Skeletal muscle tissue (tissue), 4 donors: ENCODE data around the gene TRIM45. TPM values are rescaled to one million over a fixed set of nuclear protein-coding genes. Genes with fewer than 3 reads are reported as not detected.
"Not testable (repeated sequence)": the region's sequence is repeated elsewhere in the genome, so short reads cannot be mapped to it uniquely, and the experiment has no call there.

ENCODE experiments used
- H3K27ac ChIP-seq: one replicate; pipeline ENCODE4 v1.7.0; 2013; ENCODE audit warnings: mild to moderate bottlenecking, low read depth, low read length, inconsistent platforms
- H3K27me3 ChIP-seq, 3 donors: one replicate each; pipeline ENCODE4 v1.7.0; 2013; ENCODE audit warnings: low read length in 3 of 3; ENCODE audit not compliant: control insufficient read depth in 3 of 3, insufficient read depth in 3 of 3
- H3K36me3 ChIP-seq, 3 donors: one replicate each; pipeline ENCODE4 v1.7.0; 2013; ENCODE audit warnings: low read length in 3 of 3; ENCODE audit not compliant: control insufficient read depth in 3 of 3, insufficient read depth in 3 of 3
- H3K4me1 ChIP-seq, 3 donors: one replicate each; pipeline ENCODE4 v1.7.0; 2013; ENCODE audit warnings: low read length in 3 of 3, mild to moderate bottlenecking in 3 of 3; ENCODE audit not compliant: control insufficient read depth in 3 of 3, insufficient read depth in 3 of 3
- H3K4me3 ChIP-seq, 3 donors: one replicate each; pipeline ENCODE4 v1.7.0; 2013; ENCODE audit warnings: low read length in 3 of 3
- H3K9ac ChIP-seq, 3 donors: one replicate each; pipeline ENCODE4 v1.7.0; 2013; ENCODE audit warnings: low read length in 3 of 3, mild to moderate bottlenecking in 3 of 3, moderate library complexity in 2 of 3, low read depth in 1 of 3
- H3K9me3 ChIP-seq, 3 donors: one replicate each; pipeline ENCODE4 v1.7.0; 2013; ENCODE audit warnings: low read length in 3 of 3; ENCODE audit not compliant: control insufficient read depth in 3 of 3
- total RNA-seq: library from RNA; depleted of rRNA; stranded (reverse); fragments of >200 nt; gene quantifications from one replicate; pipeline ENCODE4 v1.2.3, GENCODE V29; 2014
- donor health status: Osteomylitis.

Gene TRIM45
- total RNA-seq, 1 donor from 2014 or later, result 7.3 TPM

DNA sequence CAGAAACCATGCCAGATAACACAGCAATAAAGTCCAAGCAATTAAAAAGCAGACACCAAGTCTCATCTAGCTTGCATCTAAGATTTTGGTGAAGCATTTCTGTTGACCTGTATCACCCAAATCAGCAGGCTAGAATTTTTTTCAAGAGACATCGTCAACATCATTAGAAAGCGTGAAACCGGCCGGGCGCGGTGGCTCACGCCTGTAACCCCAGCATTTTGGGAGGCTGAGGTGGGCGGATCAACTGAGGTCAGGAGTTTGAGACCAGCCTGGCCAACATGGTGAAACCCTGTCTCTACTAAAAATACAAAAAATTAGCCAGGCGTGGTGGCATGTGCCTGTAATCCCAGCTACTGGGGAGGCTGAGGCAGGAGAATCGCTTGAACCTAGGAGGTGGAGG lies 2.4 kb downstream of the TRIM45 start:
- H3K27ac ChIP-seq, H3K4me3 ChIP-seq, H3K9me3 ChIP-seq, H3K27me3 ChIP-seq, H3K9ac ChIP-seq: not testable (repeated sequence)
- peaks cover 41 to 62% (median 56%) of the 10 kb centered on the region in 3 donors for H3K4me1 ChIP-seq
- H3K36me3 ChIP-seq, result peaks cover 11 to 22% (median 18%) of the 10 kb centered on the region in 3 donors

DNA sequence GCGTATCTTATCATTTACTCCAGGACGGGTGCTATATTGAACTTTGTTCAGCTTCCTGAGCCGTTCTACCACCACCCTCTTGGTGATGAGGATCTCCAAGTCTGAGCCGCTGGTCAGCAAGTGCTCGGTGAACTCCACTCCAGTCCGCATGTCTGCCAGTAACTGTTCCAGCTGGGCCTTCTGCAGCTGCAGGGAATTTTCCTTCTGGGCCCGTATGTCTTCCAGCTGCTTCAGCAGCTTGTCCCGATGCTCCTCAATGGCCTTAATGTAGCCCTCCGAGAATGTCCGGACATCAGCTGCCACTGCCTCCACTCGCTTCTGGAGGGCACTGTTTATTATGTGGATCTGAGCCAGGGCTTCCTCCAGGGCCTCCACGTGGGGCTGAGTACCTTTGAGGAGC lies 3.4 kb downstream of the TRIM45 start:
- peaks cover 41 to 57% (median 51%) of the 10 kb centered on the region in 3 donors for H3K4me1 ChIP-seq
- no peaks in the 10 kb centered on the region for H3K9me3 ChIP-seq
- H3K27ac ChIP-seq, result peak overlapping the region; percentile 1
- H3K27me3 ChIP-seq, result no peaks in the 10 kb centered on the region
- peaks cover 19 to 28% (median 28%) of the 10 kb centered on the region in 3 donors for H3K36me3 ChIP-seq
- H3K4me3 ChIP-seq, result peak overlapping the region; percentile 52 to 64 (median 61)
- peak overlapping the region in 2 of 3 donors; percentile 3 to 55 for H3K9ac ChIP-seq

DNA sequence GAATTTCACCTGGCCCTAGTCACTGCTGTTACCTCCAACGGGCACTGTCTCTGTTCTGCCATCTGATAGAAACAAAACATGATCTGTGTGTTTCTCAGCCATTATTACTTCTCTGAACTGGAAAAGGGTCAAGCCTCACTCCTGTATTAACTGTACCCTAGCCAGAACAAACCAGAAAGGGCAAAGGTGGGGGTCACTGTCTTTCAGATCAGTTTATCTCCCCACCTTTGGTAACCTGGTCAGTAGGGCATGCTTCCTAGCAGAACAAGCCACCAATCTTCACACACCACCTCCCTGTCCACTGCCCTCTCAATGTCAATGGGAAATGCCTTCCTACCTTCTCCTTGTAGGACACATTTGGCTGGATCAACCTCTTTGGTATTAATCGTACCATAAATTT lies 3.9 kb downstream of the TRIM45 start:
- H3K9me3 ChIP-seq, result no peaks in the 10 kb centered on the region
- peaks cover 41 to 55% (median 49%) of the 10 kb centered on the region in 3 donors for H3K4me1 ChIP-seq
- H3K36me3 ChIP-seq, result peaks cover 23 to 32% (median 32%) of the 10 kb centered on the region in 3 donors
- H3K9ac ChIP-seq, result peak overlapping the region in 2 of 3 donors; percentile 36 to 55
- H3K27ac ChIP-seq, result peak overlapping the region; percentile 1
- H3K27me3 ChIP-seq, result no peaks in the 10 kb centered on the region
- peak overlapping the region; percentile 52 to 64 (median 61) for H3K4me3 ChIP-seq

DNA sequence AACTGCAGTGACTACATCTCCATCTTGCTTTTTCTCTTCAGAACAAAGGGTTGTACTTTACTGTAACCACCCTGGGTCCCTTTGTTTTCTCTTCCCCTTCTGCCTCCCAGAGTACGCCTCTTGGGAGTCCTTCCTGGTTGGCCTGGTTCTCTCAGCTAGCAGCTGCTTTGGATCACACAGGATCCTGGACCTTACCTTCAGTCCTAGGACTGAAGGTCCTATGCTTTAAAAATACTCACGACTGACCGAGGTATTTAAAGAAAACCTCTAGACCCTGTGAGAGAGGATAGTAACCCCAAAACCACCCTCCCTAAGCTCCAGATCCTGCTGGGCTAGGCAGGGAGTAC lies 4.8 kb downstream of the TRIM45 start:
- Histone ChIP-seq H3K36me3 (peaks cover 29 to 41% (median 40%) of the 10 kb centered on the region in 3 donors), H3K27me3 (no peaks in the 10 kb centered on the region), H3K9me3 (no peaks in the 10 kb centered on the region), H3K9ac (peak overlapping the region in 1 of 3 donors; percentile 47), H3K4me1 (peaks cover 36 to 46% (median 42%) of the 10 kb centered on the region in 3 donors), H3K4me3 (peak overlapping the region; percentile 9 to 64 (median 61)), H3K27ac (no peak overlapping the region)

DNA sequence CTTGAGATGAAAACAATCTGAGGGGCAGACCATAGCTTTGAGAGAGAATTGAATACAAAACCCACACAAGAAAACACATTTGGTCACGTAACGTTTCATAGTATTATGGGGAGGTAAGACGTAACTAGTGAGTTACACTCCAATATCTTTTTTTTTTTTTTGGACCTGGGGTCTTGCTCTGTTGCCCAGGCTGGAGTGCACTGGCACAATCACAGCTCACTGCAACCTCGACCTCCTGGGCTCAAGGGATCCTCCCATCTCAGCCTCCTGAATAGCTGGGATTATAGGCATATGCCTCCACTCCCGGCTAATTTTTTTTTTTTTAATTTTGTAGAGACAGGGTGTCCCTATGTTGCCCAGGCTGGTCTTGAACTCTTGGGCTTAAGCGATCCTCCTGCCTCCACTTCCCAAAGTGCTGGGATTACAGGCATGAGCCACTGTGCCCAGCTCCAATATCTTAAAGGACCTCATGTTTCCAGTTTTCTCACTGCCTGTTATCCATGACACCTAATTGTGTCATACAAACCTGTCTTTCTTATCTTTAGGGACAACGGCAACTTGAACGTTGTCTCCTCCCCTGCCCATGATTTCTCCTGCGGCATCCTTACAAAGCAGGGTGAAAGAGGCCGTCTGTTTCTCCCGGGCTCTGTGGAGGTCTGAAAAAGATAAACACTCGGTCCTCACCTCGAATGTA lies 5.3 kb downstream of the TRIM45 start:
- no peaks in the 10 kb centered on the region for H3K27me3 ChIP-seq
- no peak overlapping the region for H3K4me3 ChIP-seq
- no peak overlapping the region for H3K9ac ChIP-seq
- peaks cover 31 to 45% (median 41%) of the 10 kb centered on the region in 3 donors for H3K36me3 ChIP-seq
- H3K4me1 ChIP-seq, result peaks cover 35 to 46% (median 41%) of the 10 kb centered on the region in 3 donors
- H3K9me3 ChIP-seq, result no peaks in the 10 kb centered on the region
- no peak overlapping the region for H3K27ac ChIP-seq

DNA sequence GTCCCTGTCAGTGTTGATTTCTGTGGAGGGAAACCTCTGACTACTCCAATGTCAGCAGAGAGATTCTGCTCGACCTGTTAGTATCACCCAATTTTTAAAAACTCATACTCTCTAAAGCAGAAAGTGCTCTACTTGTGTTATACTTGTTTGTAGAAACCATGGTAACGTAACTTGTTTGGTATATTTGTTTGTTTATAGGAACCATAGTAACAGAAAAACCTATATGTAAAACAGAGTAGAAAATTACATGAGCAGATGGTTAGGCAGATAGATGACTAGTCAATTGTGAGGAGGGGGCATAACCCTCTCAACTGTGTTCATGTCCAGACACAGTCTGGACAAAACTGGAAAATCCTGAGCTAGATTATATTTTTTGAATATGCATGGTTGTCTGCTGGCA lies 6.7 kb downstream of the TRIM45 start:
- Histone ChIP-seq H3K27me3 (no peaks in the 10 kb centered on the region), H3K4me3 (no peak overlapping the region), H3K27ac (no peak overlapping the region), H3K9me3 (no peaks in the 10 kb centered on the region), H3K9ac (no peak overlapping the region), H3K36me3 (peaks cover 33 to 56% (median 51%) of the 10 kb centered on the region in 3 donors), H3K4me1 (peaks cover 23 to 32% (median 30%) of the 10 kb centered on the region in 3 donors)

DNA sequence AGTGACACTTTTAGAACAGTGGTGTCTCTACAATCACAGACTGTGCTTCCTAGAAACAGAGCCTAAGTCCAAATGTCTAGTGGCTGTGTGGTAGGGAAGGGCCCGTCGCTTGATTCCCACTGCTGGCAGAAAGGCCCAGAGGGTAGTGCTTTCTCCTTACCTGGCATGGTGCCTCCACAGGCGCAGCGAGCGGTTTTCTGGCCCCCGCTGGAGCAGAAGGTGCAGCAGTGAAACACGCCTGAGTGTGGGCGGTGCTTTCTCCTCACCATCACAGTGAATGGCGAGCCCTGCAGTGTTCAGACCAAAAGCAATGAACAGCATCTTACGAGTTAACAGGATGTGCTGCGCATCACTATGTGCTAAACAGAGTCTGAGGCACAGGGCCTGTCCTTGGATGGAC lies 8.3 kb downstream of the TRIM45 start:
- H3K36me3 ChIP-seq, result peaks cover 33 to 72% (median 62%) of the 10 kb centered on the region in 3 donors
- H3K27me3 ChIP-seq, result no peaks in the 10 kb centered on the region
- H3K4me3 ChIP-seq, result no peak overlapping the region
- H3K4me1 ChIP-seq, result peaks cover 14 to 22% (median 17%) of the 10 kb centered on the region in 3 donors
- no peak overlapping the region for H3K9ac ChIP-seq
- H3K27ac ChIP-seq, result no peak overlapping the region
- H3K9me3 ChIP-seq, result no peaks in the 10 kb centered on the region

DNA sequence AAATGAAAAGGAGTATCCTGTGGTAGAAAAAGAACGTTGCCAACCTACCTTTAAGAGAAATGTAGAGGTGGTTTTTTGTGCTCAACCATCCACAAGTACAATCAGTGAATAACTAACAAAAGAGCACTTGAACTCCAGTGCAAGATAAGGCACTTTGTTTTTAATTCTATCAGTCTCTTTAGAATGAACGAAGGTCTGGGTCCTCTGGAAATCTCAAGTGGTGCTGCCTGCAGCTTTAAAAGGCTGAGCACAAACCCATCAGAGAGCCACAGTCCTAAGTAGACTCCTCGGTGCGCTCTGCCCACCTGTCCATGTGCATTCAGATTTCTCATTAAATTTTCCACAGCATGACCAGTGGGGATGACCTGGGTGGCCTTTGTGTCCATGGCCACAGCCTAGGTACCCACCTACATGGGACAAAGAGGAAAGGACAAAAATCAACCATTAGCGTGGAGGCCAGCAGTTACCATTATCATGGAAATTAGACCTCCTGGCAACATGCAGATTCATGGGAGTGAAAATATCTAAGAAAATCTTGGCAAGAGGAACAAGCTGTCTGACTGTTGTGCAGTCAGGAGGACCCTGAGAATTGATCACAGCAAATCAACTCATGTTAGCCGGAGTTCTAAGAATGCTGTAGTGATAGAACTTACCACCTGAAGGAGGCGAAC lies 9.4 kb downstream of the TRIM45 start:
- H3K36me3 ChIP-seq, result peaks cover 33 to 74% (median 60%) of the 10 kb centered on the region in 3 donors
- no peak overlapping the region for H3K27ac ChIP-seq
- H3K9me3 ChIP-seq, result no peaks in the 10 kb centered on the region
- no peaks in the 10 kb centered on the region for H3K27me3 ChIP-seq
- no peak overlapping the region for H3K4me3 ChIP-seq
- H3K4me1 ChIP-seq, result peaks cover 7 to 12% (median 7%) of the 10 kb centered on the region in 3 donors
- no peak overlapping the region for H3K9ac ChIP-seq

DNA sequence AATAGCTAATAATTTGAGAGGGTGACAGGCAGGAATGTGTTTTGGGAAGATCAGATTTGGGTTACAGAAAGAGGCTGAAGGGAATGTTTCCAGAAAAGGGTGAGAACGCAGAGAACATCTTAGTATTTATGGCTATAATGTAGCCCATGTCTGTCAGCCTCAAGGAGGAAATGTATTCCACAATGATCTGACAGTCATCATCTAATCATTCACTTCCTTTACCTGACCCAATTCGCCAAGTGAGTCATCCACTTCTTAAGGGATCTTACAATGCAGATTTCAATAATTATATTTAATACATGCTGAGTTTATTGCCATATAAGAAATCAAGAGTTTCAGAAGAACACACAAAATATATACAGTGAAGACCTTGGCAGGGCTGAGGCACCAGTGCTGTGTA lies 10.8 kb downstream of the TRIM45 start:
- no peaks in the 10 kb centered on the region for H3K9me3 ChIP-seq
- peaks cover 0 to 3% (median 0%) of the 10 kb centered on the region in 3 donors for H3K4me1 ChIP-seq
- no peak overlapping the region for H3K27ac ChIP-seq
- no peaks in the 10 kb centered on the region for H3K27me3 ChIP-seq
- peaks cover 36 to 79% (median 62%) of the 10 kb centered on the region in 3 donors for H3K36me3 ChIP-seq
- no peak overlapping the region for H3K4me3 ChIP-seq
- no peak overlapping the region for H3K9ac ChIP-seq

DNA sequence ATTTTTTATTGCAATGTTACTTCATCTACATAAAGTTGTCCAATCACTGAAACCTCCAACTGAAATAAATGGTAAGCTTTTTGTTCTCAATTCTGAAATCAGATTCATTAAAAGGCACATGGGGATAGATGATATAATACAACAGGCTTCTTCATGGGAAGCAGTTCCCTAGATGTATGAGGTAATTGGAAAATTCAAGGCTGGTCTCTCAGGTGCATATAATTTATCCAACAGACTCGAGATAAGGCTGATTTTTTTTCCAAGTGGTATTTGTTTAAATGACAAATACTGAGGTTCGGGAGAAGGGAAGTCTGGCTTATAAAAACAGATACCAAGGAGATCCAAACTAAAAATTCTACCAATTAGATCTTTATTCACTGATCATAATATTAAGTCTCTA lies 14.2 kb downstream of the TRIM45 start:
- Histone ChIP-seq H3K27ac (no peak overlapping the region), H3K9me3 (no peaks in the 10 kb centered on the region), H3K27me3 (no peaks in the 10 kb centered on the region), H3K36me3 (peaks cover 13 to 53% (median 37%) of the 10 kb centered on the region in 3 donors), H3K4me1 (no peaks in the 10 kb centered on the region), H3K4me3 (no peak overlapping the region), H3K9ac (no peak overlapping the region)
